Heart right ventricle (tissue), 16 donors: Measurements from ENCODE around the gene RALGPS1. TPM values are rescaled to one million over a fixed set of nuclear protein-coding genes. Genes with fewer than 3 reads are reported as not detected.

Experiments
- ATAC-seq, 8 donors: fragments of 200-7000 bp; cut with Tn5 transposase; one replicate each; pipeline ENCODE4 v1.9.1; 2020; ENCODE audit warnings: mild to moderate bottlenecking in 8 of 8, moderate library complexity in 8 of 8, moderate number of reproducible peaks in 1 of 8
- DNase-seq, 2 donors: peaks; one replicate each; pipeline ENCODE4 v3.0.0-alpha.2; 2020
- H3K27ac ChIP-seq, 10 donors: fragments of 200-600 bp; sonication (generic) in 2 of 10; one replicate each; pipeline versions ENCODE4 v1.5.0 to v1.8.0; 2020 to 2022; ENCODE audit warnings: mild to moderate bottlenecking in 3 of 10
- H3K27me3 ChIP-seq, 7 donors: fragments of 200-600 bp; one replicate each; pipeline ENCODE4 v1.8.0; 2021 to 2022; ENCODE audit warnings: mild to moderate bottlenecking in 2 of 7
- H3K36me3 ChIP-seq, 9 donors: fragments of 200-600 bp; sonication (generic) in 1 of 9; one replicate each; pipeline versions ENCODE4 v1.5.0 to v1.8.0; 2020 to 2022; ENCODE audit warnings: mild to moderate bottlenecking in 2 of 9
- H3K4me1 ChIP-seq, 9 donors: fragments of 200-600 bp; sonication (generic) in 1 of 9; one replicate each; pipeline versions ENCODE4 v1.5.0 to v1.8.0; 2020 to 2022; ENCODE audit warnings: mild to moderate bottlenecking in 4 of 9
- H3K4me3 ChIP-seq, 10 donors: fragments of 200-600 bp; sonication (generic) in 2 of 10; one replicate each; pipeline versions ENCODE4 v1.5.0 to v1.8.0; 2020 to 2022; ENCODE audit warnings: mild to moderate bottlenecking in 7 of 10, moderate library complexity in 2 of 10
- H3K9me3 ChIP-seq, 11 donors: fragments of 200-600 bp in 10 of 11; sonication (generic) in 2 of 11; one replicate each; pipeline versions ENCODE4 v1.5.0 to v1.8.0; 2013 to 2022; ENCODE audit warnings: mild to moderate bottlenecking in 2 of 11, control low read depth in 1 of 11, moderate library complexity in 1 of 11
- WGBS, 2 donors: extraction: QIAGEN DNeasy Blood & Tissue Kit; methylation state at CpG; one replicate each; pipeline ENCODE4 v1.1.7; 2013; ENCODE audit warnings: inconsistent platforms in 1 of 2; 5-methylcytosine and 5-hydroxymethylcytosine counted together
- intact Hi-C, 10 donors: fragments of 100-400 bp; cut with DNase I; formaldehyde crosslinking; loops; one replicate each; pipeline versions ENCODE4 v1.11.1 to v1.14.2; 2022
- polyA plus RNA-seq, 2 donors: library from polyadenylated mRNA; stranded (reverse); fragments of 200-250 nt; gene quantifications; one replicate each; pipeline ENCODE4 v1.2.3, GENCODE V29; 2013
- total RNA-seq, 10 donors: library from RNA; stranded (reverse); fragmentation: NEBNext Ultra II Directional in 3 of 10; extraction: Animal tissue kit (Norgen Biotek cat#: 25700) in 3 of 10; gene quantifications; one replicate each; pipeline versions ENCODE4 v1.2.1 to v1.2.4, GENCODE V29; 2021 to 2023
- TF ChIP-seq, protein P1 (sequence below), 9 donors: fragments of 200-600 bp; sonication (generic) in 2 of 9; IDR thresholded peaks; one replicate each; pipeline versions ENCODE4 v1.5.0 to v1.8.0; 2021 to 2022; ENCODE audit warnings: antibody characterized with exemption in 9 of 9, mild to moderate bottlenecking in 5 of 9, moderate library complexity in 1 of 9
- donor health status: Arrhythmogenic right ventricular cardiomyopathy.
- donor health status: ischemic (EF 13 %, LVEDD 7.1; RV severe dilation, severe dysfunction).
- donor health status: healthy with polysubstance abuse.
- donor health status: DM: no; HTN: yes; CAD: no.
- donor health status: DM: no; HTN: no; CAD: no.
- donor health status: ischemic (EF 25% LVEDD 6.9; RV normal size, moderate dysfunction).
- donor health status: ischemic (EF 25% LVEDD 5.7; RV mildly dilated, moderate dysfunction).
- donor health status: healthy.
- donor health status: DM: yes; HTN: yes; CAD: no.
- donor health status: Ischemic cardiomyopathy.
- donor health status: ischemic (EF 35%, LVEDD 5.7; RV mildly dilated, moderate dysfunction).
- donor health status: nonischemic (EF 11% LVEDD 7.7; RV severe dilation, severe dysfunction).
- donor health status: DM: yes; HTN: yes; CAD: no.
- donor health status: PGD.
- donor health status: ischemic (EF 29% LVEDD 5.4; RV normal size, mild dysfunction).
- donor health status: nonischemic (EF 23%, LVEDD 6.1; RV moderate dilation, normal function).

The RALGPS1 gene
- total and polyA plus RNA-seq, 12 donors, result 4.2 to 25.0 (median 16.8) TPM

DNA sequence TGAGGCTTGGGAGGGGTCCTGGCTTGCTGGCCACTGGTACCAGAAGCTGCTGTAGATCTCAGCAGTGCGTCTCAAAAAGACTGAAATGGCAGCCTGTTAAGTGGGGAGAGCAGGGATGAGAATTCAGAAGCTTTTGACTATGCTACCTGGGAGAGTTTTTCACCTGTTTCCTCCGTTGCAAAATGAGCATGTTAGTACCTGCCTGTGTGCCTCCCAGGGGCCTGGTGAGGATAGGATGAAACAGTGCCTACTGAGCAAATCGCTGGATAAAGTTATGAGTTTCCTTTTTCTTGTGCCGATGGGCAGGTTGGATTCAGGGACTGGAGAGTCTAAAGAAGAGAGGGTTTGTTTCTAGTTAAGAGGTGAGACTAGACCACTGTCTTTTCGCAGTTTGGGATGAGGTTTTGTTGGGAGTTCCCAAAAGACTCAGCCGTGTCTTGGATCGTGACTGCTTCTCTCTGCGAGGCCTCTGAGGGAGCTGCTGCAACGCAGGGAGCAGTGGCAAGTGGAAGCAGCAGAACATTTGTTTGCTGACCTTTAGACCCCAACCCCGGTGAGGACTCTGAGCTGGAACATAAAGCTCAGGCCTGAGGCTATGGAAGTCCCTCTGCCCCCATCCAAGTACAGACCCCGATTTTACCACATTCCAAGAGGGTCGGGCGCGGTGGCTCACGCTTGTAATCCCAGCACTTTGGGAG, 1.4 kb downstream of the RALGPS1 start:
- no peaks in the 10 kb centered on the region for H3K9me3 ChIP-seq
- H3K4me3 ChIP-seq, result peak overlapping the region in 2 of 10 donors; percentile 50 to 83
- TF ChIP-seq, protein P1, sequence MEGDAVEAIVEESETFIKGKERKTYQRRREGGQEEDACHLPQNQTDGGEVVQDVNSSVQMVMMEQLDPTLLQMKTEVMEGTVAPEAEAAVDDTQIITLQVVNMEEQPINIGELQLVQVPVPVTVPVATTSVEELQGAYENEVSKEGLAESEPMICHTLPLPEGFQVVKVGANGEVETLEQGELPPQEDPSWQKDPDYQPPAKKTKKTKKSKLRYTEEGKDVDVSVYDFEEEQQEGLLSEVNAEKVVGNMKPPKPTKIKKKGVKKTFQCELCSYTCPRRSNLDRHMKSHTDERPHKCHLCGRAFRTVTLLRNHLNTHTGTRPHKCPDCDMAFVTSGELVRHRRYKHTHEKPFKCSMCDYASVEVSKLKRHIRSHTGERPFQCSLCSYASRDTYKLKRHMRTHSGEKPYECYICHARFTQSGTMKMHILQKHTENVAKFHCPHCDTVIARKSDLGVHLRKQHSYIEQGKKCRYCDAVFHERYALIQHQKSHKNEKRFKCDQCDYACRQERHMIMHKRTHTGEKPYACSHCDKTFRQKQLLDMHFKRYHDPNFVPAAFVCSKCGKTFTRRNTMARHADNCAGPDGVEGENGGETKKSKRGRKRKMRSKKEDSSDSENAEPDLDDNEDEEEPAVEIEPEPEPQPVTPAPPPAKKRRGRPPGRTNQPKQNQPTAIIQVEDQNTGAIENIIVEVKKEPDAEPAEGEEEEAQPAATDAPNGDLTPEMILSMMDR (IDR thresholded peaks at IDR 0.05), result no peak
- H3K36me3 ChIP-seq, result no peaks in the 10 kb centered on the region
- WGBS, 2 donors, result 88 to 90% methylated on average over 15 of the region's 15 CpGs
- intact Hi-C loops, result no loop called here
- peaks cover 0 to 10% (median 0%) of the 10 kb centered on the region in 7 donors for H3K27me3 ChIP-seq
- no peak overlapping the region for H3K27ac ChIP-seq
- peaks cover 0 to 13% (median 6%) of the 10 kb centered on the region in 9 donors for H3K4me1 ChIP-seq
- ATAC-seq (no peak), DNase-seq (no peak)

DNA sequence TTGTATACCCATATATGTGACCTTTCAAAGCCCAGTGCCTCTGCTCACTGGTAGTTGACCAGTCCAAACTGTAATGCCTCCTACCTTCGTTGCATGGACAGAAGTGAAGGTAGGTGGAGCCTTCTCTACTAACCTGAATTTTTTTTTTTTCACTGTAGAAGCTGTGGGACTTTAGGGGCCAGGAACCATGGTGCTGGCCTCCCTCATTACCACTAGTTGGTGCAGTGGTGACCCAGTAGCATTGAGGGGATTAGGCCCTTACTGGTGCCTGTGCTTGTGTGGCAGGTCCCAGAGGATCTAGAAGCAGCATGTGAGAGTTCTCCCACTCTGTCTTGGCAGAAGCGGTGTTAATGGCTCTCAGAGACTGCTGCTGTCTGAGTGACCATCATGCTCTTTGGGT, 2.3 kb downstream of the RALGPS1 start:
- DNase-seq, result no peak
- H3K4me1 ChIP-seq, result peaks cover 0 to 13% (median 6%) of the 10 kb centered on the region in 9 donors
- H3K9me3 ChIP-seq, result no peaks in the 10 kb centered on the region
- WGBS, 2 donors, result 67 to 87% methylated on average over 2 of the region's 2 CpGs
- H3K27me3 ChIP-seq, result peaks cover 0 to 10% (median 0%) of the 10 kb centered on the region in 7 donors
- H3K4me3 ChIP-seq, result no peak overlapping the region
- intact Hi-C loops, result no loop called here
- H3K36me3 ChIP-seq, result no peaks in the 10 kb centered on the region
- TF ChIP-seq, protein P1 (IDR thresholded peaks at IDR 0.05), result no peak
- no peak overlapping the region for H3K27ac ChIP-seq
- no peak for ATAC-seq

DNA sequence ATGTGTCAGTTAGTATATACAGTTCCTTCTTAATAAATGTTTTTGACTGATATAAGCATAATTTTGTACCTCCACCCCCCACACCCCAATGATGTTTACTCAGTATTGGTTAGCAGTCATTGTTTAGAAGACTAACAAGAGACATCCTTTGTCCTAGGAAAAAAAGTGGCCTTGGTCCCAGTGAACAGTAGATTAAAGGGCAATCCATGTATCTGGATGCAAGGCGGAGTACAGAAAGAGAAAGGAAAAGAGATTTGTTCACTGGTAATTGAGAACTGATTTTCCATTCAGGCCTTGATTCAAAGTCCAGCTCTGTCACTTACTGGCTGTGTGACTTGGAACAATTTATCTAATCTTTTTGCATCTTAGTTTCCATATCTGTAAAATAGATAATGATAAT, 4.6 kb downstream of the RALGPS1 start:
- H3K27ac ChIP-seq, result no peak overlapping the region

DNA sequence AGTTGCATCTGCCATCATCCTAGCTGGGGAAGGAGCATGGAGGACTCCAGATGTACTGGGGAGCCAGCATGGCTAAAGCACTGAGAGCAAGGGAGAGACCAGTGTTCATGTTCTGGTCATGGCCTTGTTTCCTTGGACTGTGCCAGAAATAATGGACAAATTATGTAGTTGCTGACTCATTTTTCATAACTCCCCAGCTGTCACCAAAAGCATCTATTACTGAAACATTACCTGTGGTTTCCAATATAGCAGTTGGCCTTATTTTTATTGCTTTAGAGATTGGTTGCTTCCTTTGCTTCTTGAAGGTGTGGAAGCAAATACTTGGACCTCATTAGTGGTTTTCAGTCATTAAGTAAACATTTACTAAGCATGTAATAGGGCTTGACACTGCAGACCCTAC, 11.3 kb downstream of the RALGPS1 start:
- no peak for DNase-seq
- TF ChIP-seq, protein P1 (IDR thresholded peaks at IDR 0.05), result no peak
- H3K27me3 ChIP-seq, result no peaks in the 10 kb centered on the region
- H3K27ac ChIP-seq, result no peak overlapping the region
- H3K4me1 ChIP-seq, result no peaks in the 10 kb centered on the region
- H3K36me3 ChIP-seq, result no peaks in the 10 kb centered on the region
- H3K9me3 ChIP-seq, result no peaks in the 10 kb centered on the region
- intact Hi-C loops, result no loop called here
- H3K4me3 ChIP-seq, result no peak overlapping the region
- ATAC-seq, result no peak

More for the DNA sequence above, 4.6 kb downstream of the RALGPS1 start:
- no peak for ATAC-seq
- Histone ChIP-seq H3K36me3 (no peaks in the 10 kb centered on the region), H3K4me3 (no peak overlapping the region), H3K9me3 (no peaks in the 10 kb centered on the region), H3K27me3 (no peaks in the 10 kb centered on the region), H3K4me1 (peaks cover 0 to 11% (median 6%) of the 10 kb centered on the region in 9 donors)
- intact Hi-C loops, result no loop called here
- 88 to 91% methylated on average over 1 of the region's 1 CpG for WGBS, 2 donors
- no peak for DNase-seq
- TF ChIP-seq, protein P1 (IDR thresholded peaks at IDR 0.05), result no peak
